ENCODE measurements around the gene CLEC2D. TPM values are rescaled to one million over a fixed set of nuclear protein-coding genes. Genes with fewer than 3 reads are reported as not detected.
A peak's percentile ranks its signal among the peaks of the same experiment; 100 is the strongest.

The CLEC2D gene
- total and polyA plus RNA-seq, 10 of the 15 experiments (the other 5 are each of a cell fraction or from before 2014, with no cell fraction given) = 4.6 to 29.8 (median 16.0) TPM

DNA sequence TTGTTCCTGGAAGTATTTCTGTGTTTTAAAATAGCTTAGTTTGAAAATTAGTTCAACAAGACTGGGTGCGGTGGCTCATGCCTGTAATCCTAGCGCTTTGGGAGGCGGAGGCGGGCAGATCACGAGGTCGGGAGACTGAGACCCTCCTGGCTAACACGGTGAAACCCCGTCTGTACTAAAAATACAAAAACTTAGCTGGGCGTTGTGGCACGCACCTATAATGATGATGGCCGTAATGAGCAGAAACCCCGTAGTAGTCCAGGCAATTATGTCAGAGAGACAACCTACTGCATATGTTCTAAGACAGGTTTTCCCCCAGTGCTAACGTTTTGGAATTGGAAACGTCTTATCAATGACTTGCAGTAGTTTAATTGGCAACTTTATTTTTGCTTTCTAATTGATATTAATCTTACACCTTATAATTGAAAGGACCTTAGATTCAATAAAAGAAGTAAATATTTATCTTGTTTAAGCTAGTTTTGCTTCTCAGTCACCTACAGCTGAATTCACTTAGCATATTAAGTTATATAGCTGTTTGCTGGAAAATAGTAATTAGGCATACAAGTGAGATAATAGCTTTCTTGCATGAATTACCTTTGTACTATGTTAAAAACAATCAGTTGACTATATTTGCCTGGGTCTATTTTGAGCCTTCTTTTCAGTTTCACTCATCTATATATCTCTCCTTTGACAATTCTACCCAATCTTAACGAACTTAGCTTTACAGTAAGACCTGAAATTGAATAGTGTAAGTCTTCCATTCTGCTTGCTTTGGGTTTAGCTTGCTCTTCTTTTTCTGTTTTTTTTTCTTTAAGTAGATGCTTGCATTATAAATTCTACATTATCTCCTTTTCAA is 47.8 kb downstream of the CLEC2D start (continued):
- TF ChIP-seq, protein P1, sequence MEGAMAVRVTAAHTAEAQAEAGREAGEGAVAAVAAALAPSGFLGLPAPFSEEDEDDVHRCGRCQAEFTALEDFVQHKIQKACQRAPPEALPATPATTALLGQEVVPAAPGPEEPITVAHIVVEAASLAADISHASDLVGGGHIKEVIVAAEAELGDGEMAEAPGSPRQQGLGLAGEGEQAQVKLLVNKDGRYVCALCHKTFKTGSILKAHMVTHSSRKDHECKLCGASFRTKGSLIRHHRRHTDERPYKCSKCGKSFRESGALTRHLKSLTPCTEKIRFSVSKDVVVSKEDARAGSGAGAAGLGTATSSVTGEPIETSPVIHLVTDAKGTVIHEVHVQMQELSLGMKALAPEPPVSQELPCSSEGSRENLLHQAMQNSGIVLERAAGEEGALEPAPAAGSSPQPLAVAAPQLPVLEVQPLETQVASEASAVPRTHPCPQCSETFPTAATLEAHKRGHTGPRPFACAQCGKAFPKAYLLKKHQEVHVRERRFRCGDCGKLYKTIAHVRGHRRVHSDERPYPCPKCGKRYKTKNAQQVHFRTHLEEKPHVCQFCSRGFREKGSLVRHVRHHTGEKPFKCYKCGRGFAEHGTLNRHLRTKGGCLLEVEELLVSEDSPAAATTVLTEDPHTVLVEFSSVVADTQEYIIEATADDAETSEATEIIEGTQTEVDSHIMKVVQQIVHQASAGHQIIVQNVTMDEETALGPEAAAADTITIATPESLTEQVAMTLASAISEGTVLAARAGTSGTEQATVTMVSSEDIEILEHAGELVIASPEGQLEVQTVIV (IDR thresholded peaks at IDR 0.05; ENCODE audit: borderline replicate concordance, partially characterized antibody) = no peak
- TF ChIP-seq ZNF622 (IDR thresholded peaks at IDR 0.05) (no peak), IKZF1 (conservative IDR thresholded peaks at IDR 0.05) (0 out of 2 replicates have a peak, but pooled peaks have one; percentile 11), CEBPZ (IDR thresholded peaks at IDR 0.05; ENCODE audit: low read depth, low read length) (no peak), SIX5 (IDR thresholded peaks at IDR 0.05; ENCODE audit: low read depth, low read length, severe bottlenecking) (no peak), ZZZ3 (IDR thresholded peaks at IDR 0.05; ENCODE audit: control insufficient read depth, insufficient read length, low read depth) (no peak), SP1 (IDR thresholded peaks at IDR 0.05; ENCODE audit: low read depth, low read length) (no peak), RBBP5 (conservative IDR thresholded peaks at IDR 0.05) (no peak), EZH2 (IDR thresholded peaks at IDR 0.05; ENCODE audit: borderline replicate concordance, control insufficient read depth, low read depth, low read length) (no peak), CEBPB (IDR thresholded peaks at IDR 0.05; ENCODE audit: borderline replicate concordance in 1 of 2, low read depth in 2 of 2, low read length in 2 of 2) (no peak), BMI1 (IDR thresholded peaks at IDR 0.05; ENCODE audit: borderline replicate concordance) (0 out of 2 replicates have a peak, but pooled peaks have one; percentile 40), RELA (IDR thresholded peaks at IDR 0.05; ENCODE audit: borderline replicate concordance, partially characterized antibody) (no peak)
- TF ChIP-seq, protein P2, sequence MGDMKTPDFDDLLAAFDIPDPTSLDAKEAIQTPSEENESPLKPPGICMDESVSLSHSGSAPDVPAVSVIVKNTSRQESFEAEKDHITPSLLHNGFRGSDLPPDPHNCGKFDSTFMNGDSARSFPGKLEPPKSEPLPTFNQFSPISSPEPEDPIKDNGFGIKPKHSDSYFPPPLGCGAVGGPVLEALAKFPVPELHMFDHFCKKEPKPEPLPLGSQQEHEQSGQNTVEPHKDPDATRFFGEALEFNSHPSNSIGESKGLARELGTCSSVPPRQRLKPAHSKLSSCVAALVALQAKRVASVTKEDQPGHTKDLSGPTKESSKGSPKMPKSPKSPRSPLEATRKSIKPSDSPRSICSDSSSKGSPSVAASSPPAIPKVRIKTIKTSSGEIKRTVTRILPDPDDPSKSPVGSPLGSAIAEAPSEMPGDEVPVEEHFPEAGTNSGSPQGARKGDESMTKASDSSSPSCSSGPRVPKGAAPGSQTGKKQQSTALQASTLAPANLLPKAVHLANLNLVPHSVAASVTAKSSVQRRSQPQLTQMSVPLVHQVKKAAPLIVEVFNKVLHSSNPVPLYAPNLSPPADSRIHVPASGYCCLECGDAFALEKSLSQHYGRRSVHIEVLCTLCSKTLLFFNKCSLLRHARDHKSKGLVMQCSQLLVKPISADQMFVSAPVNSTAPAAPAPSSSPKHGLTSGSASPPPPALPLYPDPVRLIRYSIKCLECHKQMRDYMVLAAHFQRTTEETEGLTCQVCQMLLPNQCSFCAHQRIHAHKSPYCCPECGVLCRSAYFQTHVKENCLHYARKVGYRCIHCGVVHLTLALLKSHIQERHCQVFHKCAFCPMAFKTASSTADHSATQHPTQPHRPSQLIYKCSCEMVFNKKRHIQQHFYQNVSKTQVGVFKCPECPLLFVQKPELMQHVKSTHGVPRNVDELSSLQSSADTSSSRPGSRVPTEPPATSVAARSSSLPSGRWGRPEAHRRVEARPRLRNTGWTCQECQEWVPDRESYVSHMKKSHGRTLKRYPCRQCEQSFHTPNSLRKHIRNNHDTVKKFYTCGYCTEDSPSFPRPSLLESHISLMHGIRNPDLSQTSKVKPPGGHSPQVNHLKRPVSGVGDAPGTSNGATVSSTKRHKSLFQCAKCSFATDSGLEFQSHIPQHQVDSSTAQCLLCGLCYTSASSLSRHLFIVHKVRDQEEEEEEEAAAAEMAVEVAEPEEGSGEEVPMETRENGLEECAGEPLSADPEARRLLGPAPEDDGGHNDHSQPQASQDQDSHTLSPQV (IDR thresholded peaks at IDR 0.05) = no peak
- TF ChIP-seq, protein P3, sequence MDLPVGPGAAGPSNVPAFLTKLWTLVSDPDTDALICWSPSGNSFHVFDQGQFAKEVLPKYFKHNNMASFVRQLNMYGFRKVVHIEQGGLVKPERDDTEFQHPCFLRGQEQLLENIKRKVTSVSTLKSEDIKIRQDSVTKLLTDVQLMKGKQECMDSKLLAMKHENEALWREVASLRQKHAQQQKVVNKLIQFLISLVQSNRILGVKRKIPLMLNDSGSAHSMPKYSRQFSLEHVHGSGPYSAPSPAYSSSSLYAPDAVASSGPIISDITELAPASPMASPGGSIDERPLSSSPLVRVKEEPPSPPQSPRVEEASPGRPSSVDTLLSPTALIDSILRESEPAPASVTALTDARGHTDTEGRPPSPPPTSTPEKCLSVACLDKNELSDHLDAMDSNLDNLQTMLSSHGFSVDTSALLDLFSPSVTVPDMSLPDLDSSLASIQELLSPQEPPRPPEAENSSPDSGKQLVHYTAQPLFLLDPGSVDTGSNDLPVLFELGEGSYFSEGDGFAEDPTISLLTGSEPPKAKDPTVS (IDR thresholded peaks at IDR 0.05; ENCODE audit: low read depth, low read length) = no peak
- TF ChIP-seq, protein P4, sequence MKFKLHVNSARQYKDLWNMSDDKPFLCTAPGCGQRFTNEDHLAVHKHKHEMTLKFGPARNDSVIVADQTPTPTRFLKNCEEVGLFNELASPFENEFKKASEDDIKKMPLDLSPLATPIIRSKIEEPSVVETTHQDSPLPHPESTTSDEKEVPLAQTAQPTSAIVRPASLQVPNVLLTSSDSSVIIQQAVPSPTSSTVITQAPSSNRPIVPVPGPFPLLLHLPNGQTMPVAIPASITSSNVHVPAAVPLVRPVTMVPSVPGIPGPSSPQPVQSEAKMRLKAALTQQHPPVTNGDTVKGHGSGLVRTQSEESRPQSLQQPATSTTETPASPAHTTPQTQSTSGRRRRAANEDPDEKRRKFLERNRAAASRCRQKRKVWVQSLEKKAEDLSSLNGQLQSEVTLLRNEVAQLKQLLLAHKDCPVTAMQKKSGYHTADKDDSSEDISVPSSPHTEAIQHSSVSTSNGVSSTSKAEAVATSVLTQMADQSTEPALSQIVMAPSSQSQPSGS (IDR thresholded peaks at IDR 0.05; ENCODE audit: low read length) = no peak

Data from GM12878 (cell line).